Measurements from ENCODE around the gene CFAP97.

GRCh38 chr4:185227713-185228278 is 24.0 kb upstream of the CFAP97 start:
- TF ChIP-seq, protein P1, sequence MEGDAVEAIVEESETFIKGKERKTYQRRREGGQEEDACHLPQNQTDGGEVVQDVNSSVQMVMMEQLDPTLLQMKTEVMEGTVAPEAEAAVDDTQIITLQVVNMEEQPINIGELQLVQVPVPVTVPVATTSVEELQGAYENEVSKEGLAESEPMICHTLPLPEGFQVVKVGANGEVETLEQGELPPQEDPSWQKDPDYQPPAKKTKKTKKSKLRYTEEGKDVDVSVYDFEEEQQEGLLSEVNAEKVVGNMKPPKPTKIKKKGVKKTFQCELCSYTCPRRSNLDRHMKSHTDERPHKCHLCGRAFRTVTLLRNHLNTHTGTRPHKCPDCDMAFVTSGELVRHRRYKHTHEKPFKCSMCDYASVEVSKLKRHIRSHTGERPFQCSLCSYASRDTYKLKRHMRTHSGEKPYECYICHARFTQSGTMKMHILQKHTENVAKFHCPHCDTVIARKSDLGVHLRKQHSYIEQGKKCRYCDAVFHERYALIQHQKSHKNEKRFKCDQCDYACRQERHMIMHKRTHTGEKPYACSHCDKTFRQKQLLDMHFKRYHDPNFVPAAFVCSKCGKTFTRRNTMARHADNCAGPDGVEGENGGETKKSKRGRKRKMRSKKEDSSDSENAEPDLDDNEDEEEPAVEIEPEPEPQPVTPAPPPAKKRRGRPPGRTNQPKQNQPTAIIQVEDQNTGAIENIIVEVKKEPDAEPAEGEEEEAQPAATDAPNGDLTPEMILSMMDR (IDR thresholded peaks at IDR 0.05) = no peak
- no peak for TF ChIP-seq POLR2A (IDR thresholded peaks at IDR 0.05)
